ENCODE results near the gene ZNF592.
"Not testable (repeated sequence)": the region's sequence is repeated elsewhere in the genome, so short reads cannot be mapped to it uniquely, and the experiment has no call there.

The ZNF592 gene, protein sequence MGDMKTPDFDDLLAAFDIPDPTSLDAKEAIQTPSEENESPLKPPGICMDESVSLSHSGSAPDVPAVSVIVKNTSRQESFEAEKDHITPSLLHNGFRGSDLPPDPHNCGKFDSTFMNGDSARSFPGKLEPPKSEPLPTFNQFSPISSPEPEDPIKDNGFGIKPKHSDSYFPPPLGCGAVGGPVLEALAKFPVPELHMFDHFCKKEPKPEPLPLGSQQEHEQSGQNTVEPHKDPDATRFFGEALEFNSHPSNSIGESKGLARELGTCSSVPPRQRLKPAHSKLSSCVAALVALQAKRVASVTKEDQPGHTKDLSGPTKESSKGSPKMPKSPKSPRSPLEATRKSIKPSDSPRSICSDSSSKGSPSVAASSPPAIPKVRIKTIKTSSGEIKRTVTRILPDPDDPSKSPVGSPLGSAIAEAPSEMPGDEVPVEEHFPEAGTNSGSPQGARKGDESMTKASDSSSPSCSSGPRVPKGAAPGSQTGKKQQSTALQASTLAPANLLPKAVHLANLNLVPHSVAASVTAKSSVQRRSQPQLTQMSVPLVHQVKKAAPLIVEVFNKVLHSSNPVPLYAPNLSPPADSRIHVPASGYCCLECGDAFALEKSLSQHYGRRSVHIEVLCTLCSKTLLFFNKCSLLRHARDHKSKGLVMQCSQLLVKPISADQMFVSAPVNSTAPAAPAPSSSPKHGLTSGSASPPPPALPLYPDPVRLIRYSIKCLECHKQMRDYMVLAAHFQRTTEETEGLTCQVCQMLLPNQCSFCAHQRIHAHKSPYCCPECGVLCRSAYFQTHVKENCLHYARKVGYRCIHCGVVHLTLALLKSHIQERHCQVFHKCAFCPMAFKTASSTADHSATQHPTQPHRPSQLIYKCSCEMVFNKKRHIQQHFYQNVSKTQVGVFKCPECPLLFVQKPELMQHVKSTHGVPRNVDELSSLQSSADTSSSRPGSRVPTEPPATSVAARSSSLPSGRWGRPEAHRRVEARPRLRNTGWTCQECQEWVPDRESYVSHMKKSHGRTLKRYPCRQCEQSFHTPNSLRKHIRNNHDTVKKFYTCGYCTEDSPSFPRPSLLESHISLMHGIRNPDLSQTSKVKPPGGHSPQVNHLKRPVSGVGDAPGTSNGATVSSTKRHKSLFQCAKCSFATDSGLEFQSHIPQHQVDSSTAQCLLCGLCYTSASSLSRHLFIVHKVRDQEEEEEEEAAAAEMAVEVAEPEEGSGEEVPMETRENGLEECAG (N-terminal part only)

DNA sequence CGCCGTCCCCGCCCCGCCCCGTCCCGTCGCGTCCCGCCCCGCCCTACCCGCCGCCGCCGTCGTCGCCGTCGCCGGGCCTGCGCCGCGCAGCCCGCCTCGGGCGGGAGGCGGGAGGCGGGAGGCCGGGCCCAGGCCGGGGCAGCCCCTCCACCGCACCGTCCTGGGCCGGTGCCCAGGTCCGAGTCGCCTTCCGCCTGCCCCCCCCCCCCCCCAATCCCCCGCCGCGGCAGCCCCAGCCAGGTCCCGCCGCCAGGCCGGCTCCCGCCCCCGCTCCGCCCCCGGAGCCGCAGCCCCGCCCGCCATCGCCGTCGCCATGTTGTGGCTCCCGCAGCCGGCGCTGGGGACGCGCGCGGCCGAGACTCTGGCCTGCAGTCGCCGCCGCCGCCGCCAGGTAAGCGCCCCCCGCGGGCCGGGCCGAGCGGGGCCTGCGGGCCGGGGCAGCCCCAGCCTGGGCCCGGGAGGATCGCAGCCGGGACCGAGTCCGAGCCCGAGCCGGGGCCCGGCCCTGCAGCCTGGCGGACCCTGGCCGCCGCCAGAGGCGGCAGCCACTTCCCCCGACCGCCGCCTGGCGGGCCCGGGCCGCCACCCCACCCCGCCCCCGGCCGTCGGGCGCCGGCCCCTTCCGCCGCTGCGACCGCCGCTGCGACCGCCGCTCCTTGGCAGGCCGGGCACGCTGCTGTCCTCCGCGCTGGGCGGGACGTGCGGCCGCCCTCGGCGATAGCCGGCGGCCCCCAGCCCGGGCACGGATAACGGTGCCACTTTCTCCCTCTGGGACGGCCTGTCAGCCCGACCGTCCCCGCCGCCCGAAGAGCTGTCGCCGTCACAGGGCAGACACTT, at the start of gene ZNF592:
ZNF592 (plus strand) TSS at position 319 of the 837 bp plus-strand sequence. CDS start 34,084 bp downstream, outside the sequence.
- peak; percentile 60 for DNase-seq

DNA sequence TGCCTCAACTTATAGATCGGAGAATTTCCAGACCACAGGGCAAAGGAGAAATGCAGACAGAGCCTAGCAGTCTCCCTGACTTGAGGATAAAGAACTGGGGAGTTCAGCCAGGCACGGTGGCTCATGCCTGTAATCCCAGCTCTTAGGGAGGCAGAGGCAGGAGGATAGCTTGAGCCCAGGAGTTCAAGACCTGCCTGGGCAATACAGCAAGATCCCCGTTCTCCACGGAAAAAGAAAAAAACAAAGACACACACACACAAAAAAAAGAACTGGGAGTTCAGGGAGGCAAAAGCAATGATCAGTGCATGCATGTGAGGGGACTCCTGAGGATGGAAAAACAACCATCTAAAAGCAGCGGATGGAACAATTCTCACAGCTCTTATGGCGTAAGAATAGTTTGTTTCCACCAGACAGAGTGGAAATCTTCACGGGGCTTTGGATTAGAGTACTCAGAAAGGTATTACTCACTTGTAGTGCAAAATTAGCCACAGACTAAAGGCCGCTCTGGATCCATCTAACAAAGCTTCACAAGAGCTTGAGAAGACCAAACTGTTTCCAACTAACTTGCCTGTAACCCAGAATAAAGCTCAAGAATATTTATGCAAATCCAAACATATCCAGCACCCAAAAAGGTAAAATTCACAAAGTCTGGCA, 48.7 kb upstream of the ZNF592 start:
- DNase-seq, result no peak

DNA sequence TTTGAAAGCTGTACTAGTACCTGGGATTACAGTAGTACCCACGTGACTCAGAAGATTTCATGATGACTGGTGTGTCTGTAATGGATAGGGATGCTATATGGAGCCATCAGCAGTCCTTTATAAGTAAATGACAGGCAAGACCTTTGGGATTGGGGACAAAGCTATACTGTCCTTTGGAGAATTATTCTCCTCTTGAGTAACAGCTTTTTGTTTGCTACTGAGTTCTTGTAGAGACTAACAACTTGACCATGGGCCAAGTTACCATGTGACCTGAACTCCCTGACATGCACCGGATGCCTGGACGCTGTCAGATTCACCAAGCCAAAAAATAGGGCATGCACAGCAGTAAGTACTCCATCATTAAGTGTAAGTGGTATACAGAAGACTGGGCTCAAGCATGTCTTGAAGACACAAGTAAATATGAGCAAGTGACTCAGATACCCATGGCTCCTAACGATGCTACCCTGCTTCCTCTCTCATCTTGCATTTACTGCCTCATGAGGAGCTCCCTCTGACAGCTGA, 45.4 kb upstream of the ZNF592 start:
- no peak for DNase-seq

DNA sequence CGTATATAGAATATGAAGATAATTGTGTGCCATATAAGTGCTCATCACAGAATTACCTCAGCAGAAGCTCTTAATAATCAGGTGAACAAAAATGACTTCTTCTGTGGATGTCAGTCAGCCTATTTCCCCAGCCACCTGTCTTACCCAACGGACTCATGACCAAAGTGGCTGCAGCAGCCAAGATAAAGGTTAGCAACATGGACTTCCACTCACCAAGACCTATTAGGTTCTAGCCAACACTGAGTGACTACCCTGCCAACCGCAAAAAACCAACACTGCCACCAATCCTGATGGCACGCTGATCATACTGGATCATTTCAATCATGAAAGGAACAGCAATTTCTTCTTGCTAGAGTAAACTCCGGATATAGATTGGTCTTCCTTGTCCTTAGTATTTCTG, 44.6 kb upstream of the ZNF592 start:
- DNase-seq, result no peak

DNA sequence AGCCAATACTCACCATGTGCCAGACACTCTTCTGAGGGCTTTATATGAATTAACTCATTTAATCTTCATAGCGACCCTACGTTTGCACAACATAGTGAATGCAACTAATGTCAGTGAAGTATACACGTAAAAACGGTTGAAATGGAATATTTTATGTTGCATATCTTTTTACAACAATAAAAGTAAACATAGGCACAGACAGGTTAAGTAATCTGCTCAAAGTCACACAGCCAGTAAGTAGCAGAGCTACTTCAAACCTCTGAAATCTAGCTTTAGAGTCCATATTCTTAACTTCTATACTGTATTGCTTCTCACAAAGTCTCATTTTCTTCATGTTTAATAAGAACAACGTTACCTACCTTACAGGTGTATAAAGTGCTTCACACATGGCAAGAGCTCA, 34.0 kb upstream of the ZNF592 start:
- no peak for DNase-seq

DNA sequence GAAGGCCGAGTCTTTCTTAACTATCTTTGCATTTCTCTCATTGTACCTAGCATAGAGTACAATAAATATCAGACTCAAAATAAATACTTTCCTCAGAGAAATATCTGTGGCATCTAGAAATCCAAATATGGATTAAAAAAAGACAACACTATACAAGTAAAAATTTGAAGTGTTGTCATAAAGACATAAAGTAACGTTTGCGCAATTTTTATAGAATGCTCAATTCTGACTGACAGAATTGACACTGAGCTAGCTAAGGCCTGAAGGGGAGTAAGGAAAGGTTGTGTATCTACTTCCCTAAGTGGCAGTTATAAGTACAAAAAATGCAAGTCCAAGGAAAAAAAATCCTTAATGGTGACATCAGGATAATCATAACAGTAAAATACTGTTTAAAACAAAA, 33.6 kb upstream of the ZNF592 start:
- DNase-seq, result no peak

DNA sequence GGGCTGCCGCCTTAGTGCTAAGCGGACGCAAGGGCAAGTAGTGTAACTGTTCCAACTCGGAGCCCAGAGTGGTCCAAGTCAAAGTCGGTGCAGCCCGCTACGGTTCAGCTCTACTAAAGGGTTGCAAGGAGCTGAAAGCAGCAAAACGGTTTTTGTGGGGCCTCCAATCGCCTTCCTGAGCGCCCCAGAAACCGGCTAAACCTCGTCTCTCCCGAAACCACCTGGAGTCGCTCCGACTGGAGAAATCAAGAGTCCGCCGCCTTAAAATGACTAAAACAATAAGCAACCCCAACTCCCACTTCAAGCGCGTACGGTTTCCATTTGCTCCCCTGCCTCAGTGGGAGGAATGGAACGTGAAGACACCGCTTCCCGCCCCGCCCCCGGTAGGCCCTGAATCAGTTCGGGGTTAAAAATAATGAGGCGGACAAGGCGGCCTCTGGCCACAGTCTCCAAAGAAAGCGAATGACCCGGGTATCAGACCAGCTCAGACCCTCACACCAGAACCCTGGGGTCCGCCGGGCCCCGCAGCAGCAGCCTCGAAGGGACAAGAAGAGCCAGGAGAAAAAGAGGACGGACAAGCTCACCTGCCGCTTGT, 32.9 kb upstream of the ZNF592 start:
- peak; percentile 3 for DNase-seq

DNA sequence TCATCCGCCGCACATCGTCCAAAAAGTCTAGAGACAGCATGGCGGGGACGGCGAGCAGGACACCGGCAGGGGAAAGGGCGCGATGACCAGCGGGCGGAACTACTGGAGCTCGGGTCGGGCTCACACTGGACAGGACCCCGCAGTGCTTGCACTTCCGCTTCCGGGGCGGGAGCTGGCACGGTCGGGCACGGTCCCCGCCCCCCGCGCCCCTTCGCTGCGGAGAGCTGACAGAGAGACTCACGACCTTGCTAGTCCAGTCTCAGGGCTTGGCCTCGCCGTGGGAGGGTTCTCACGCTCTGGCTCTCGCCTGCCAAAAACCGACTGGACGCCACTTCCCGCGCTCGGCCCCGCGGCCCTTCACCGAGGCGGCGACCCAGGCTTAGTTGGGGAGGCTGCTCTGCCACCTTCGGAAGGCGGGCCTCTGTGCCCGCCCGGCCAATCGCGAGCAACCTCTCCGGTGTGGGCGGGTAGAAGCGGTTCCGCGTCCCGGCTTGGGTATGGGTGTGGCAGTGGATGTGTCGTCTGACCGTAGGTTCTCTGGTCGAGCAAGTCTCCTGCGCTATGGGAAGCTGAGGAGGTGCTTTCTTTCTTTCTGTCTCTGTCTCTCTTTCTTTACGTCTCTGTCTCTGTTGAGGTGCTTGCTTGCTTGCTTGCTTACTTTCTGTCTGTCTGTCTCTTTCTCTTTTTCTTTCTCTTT, 32.2 kb upstream of the ZNF592 start, which contains the start of gene SEC11A:
SEC11A (minus strand) TSS at position 104 of the 697 bp plus-strand sequence; CDS start at position 40, 64 bp downstream.
- DNase-seq, result peak; percentile 86

DNA sequence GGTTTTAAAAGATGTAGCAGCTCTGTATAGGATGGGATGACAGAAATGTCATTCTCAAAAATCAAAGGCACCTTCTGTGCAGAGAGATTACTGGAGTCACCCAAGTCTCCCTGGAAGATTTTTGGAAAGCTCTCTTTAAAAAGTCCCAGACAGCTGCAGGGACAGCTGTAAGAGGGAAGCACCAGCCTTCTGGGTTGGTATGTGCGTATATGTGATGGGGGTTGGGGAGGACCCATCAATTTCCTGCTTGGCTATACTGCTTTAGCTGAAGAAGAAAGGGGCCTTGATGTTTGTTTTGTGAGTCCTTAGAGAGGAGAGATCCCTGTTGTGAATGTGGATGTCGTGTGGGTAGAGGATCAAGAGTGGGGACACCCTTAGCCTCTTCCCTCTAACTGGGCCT, 27.0 kb upstream of the ZNF592 start:
- DNase-seq, result no peak

DNA sequence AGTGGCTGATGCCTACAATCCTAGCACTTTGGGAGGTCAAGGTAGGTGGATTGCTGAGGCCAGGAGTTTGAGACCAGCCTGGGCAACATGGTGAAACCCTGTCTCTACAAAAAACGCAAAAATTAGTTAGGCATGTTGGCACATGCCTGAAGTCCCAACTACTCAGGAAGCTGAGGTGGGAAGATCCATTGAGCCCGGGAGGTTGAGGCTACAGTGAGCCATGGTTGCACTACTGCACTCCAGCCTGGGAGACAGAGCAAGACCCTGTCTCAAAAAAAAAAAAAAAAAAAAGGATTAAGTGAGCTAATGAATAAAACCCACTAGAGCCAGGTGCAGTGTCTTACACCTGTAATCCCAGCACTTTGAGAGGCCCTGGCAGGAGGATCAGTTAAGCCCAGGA, 25.8 kb upstream of the ZNF592 start:
- DNase-seq, result no peak

DNA sequence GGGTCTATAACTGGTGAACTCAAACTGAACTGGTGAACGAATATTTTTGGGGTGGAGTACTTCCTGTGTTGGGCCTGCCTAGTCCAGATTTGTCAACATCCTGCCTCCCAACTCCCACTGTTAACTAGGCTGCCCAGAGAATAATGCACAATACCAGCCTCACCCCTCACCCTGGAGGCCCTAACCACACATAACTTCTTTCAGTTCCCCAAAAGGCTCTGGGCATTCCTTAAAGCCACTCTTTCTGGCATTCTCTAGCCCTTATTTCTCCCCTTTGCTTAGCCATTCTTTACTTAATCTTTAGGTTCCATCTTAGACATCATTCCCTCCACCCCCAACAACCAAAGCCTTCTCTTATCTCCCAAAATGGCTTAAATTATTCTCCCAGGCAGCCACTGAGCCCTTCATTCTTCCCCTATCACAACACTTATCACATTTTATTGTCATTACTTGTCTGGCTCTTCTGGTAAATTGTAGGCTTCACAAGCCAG, 23.3 kb upstream of the ZNF592 start:
- DNase-seq, result no peak

DNA sequence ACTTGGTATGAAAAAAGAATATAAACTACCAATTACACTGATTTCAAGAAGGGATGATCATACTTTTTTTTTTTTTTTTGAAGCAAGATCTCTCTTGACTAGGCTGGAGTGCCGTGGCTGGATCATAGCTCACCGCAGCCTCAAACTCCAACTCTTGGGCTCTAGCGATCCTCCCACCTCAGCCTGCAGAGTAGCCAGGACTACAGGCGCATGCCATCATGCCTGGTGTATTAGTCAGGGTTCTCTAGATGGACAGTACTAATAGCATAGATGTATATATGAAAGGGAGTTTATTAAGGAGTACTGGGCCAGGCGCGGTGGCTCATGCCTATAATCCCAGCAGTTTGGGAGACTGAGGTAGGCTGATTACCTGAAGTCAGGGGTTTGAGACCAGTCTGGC, 21.0 kb upstream of the ZNF592 start:
- no peak for DNase-seq

DNA sequence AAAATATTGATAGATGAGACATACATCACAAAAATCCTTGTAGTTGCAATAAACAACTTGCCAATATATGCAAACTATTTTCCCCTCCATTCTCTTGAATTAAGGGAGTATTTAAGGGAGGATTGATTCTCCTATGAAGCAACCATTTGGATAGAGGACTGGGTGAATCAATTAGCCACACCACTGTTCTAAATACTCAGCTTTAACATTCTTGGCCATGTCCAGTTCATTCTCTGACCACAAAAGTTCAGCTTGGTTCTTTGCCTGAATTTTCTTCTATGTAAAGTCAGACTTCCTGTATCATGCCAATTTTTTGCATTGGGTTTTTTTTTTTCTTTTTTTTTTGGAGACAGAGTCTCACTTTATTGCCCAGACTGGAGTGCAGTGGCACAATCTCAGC, 16.6 kb upstream of the ZNF592 start:
- no peak for DNase-seq

DNA sequence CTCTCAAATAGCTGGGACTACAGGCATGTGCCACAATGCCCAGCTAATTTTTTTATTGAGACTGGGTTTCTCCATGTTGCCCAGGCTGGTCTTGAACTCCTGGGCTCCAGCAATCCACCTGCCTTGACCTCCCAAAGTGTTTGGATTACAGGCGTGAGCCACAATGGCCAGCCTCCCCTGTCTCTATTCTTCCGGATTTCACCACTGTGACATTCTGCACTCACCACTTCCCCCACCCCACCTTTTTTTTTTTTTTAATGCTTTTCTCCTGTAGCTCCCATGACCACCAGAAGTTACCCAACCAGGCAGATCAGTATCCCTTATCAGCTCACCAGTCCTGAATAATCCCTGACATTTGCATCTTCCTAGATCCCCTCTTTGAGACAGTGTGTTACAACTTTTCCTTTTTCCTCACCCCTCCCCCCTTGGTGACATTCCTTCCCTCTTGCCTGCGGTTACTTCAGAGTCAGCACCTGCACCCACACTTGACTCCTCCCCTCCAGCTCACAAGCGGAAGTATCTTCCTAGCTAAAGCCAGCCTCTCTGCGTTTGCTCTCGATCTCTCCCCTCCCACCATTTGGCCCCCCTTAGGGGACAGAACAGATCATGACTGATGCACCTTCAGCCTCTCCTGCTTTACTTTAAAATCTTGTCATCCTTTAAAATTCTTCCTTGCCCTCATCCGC, 13.5 kb upstream of the ZNF592 start:
- no peak for DNase-seq

DNA sequence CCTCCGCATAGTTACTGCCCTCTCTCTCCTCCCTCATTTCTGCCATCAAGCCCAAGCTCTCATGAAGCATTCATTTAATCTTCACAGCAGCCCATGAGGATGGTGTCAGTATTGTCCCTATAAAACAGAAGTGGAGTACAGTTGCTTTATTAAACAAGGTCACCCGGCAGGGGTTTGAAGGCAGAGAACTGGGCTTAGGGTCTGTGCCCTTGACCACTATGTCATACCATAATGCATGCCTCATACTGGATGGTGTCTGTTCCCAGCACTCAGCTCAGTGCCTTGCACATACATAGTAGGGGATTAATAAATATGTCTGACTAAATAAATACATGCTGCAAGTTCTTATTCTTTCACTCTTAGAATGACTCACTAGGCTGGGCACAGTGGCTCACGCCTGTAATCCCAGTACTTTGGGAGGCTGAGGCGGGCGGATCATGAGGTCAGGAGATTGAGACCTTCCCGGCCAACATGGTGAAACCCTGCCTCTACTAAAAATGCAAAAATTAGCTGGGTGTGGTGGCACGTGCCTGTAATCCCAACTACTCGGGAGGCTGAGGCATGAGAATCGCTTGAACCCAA, 12.8 kb upstream of the ZNF592 start:
- not testable (repeated sequence) for DNase-seq

DNA sequence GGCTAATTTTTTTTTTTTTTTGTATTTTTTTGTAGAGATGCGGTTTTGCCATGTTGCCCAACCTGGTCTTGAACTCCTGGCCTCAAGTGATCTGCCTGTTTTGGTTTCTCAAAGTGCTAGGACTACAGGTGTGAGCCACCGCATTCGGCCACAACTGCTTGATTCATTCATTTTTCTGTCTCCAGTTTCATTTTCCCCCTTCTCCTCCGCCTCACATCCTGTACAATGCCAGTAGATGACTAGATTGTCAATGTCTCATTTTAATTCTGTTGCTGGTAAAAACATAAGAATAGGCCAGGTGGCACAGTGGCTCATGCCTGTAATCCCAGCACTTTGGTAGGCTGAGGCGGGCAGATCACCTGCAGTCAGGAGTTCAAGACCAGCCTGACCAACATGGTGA, 12.0 kb upstream of the ZNF592 start:
- no peak for DNase-seq

DNA sequence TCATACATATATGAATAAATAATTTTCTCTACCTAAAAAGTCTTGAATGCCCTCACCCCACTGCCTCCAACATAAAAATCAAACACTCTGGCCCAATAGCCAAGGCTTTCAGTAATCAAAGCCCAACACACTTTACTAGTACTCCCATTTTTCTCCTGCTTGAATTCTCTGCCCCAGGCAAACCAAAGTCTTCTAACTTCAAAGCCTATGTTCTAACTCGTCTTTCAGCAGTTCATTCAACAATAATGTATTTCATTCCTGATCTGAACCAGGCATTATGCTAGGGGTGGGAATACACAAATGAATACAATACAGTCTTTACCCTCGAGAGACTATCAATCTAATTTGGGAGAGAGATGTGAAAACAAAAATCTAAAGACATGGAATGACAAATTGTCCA, 11.4 kb upstream of the ZNF592 start:
- DNase-seq, result no peak

DNA sequence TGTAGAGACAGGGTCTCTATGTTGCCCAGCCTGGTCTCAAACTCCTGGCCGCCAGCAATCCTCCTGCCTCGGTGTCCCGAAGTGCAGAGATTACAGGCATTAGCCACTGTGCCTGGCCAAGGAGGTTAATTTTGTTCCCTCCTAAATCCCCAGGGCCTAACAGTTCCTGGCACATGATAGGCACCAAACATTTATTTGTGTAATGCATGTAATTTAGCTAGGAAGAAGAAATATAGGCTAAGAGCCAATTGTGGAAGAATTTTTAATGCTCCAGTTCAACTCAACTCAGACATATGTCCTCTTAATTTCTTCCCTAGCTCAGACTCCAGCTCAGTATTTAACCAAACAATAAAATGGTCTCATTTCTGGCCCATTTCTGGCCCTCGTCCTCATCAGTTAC, 7.7 kb upstream of the ZNF592 start:
- DNase-seq, result no peak

DNA sequence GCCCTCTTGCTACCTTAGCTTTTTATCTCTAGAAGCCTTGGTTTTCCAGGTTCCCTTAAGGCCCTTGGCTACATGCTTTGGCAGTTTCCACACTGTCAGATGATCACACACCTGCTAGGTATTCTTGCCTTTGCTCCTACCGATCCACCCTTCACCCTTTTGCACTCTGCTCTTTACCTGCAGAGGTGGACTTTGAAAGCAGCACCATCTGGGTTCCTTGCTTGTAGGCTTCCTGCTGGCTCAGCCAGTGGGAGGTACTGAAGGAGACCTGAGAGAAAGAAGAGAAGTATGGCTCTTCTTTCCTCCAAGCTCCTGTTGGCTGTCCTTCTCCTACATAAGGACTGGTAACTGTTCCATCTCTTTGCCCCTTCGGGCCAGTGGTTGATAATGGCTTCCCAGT, 7.3 kb upstream of the ZNF592 start:
- DNase-seq, result no peak
